NCI-H510A treated with DMSO at 0.1 percent for 48 hours (cell line): ENCODE results near the gene ENKUR.

Experiments used
- DNase-seq: peaks from one replicate; lab custom pipeline; 2025; lab: John Stamatoyannopoulos, UW

The ENKUR gene

GRCh38 chr10:25015828-25016375, at the start of gene ENKUR:
Gene ENKUR (minus strand): TSS chr10:25016158. CDS start chr10:25015936, 222 bp downstream.
- DNase-seq, result peak; percentile 92

- DNase-seq, result no peak
Measured at GRCh38 chr10:25064401-25064800, 48.4 kb upstream of the ENKUR start.

- DNase-seq, result no peak
Measured at GRCh38 chr10:25063644-25064043, 47.7 kb upstream of the ENKUR start.

GRCh38 chr10:25063157-25063556, 47.2 kb upstream of the ENKUR start:
- DNase-seq, result no peak

GRCh38 chr10:25061711-25062449, 45.9 kb upstream of the ENKUR start:
- DNase-seq, result no peak

- no peak for DNase-seq
Measured at GRCh38 chr10:25061125-25061524, 45.2 kb upstream of the ENKUR start.

- no peak for DNase-seq
Measured at GRCh38 chr10:25059990-25060389, 44.0 kb upstream of the ENKUR start.

- no peak for DNase-seq
Measured at GRCh38 chr10:25057886-25058285, 41.9 kb upstream of the ENKUR start.

GRCh38 chr10:25056726-25057125, 40.8 kb upstream of the ENKUR start:
- DNase-seq, result no peak

GRCh38 chr10:25052012-25052411, 36.1 kb upstream of the ENKUR start:
- DNase-seq, result no peak

- no peak for DNase-seq
Measured at GRCh38 chr10:25050402-25050801, 34.4 kb upstream of the ENKUR start.

- DNase-seq, result no peak
Measured at GRCh38 chr10:25049966-25050365, 34.0 kb upstream of the ENKUR start.

GRCh38 chr10:25048450-25048849, 32.5 kb upstream of the ENKUR start:
- no peak for DNase-seq

GRCh38 chr10:25047591-25048301, 31.8 kb upstream of the ENKUR start:
- DNase-seq, result no peak

GRCh38 chr10:25047088-25047487, 31.1 kb upstream of the ENKUR start:
- DNase-seq, result no peak

GRCh38 chr10:25046641-25047040, 30.7 kb upstream of the ENKUR start:
- DNase-seq, result no peak

- no peak for DNase-seq
Measured at GRCh38 chr10:25039531-25039930, 23.6 kb upstream of the ENKUR start.

- no peak for DNase-seq
Measured at GRCh38 chr10:25038325-25038724, 22.4 kb upstream of the ENKUR start.

- no peak for DNase-seq
Measured at GRCh38 chr10:25036381-25036780, 20.4 kb upstream of the ENKUR start.

- DNase-seq, result no peak
Measured at GRCh38 chr10:25029519-25029918, 13.6 kb upstream of the ENKUR start.

GRCh38 chr10:25028711-25029110, 12.8 kb upstream of the ENKUR start:
- no peak for DNase-seq

- DNase-seq, result no peak
Measured at GRCh38 chr10:25026463-25026862, 10.5 kb upstream of the ENKUR start.

GRCh38 chr10:25024528-25024927, 8.6 kb upstream of the ENKUR start:
- no peak for DNase-seq
